Activated naive CD8-positive, alpha-beta T cell (primary cell): ENCODE results near the gene ILDR1.
"Not testable (repeated sequence)": the region's sequence is repeated elsewhere in the genome, so short reads cannot be mapped to it uniquely, and the experiment has no call there.

Experiments used
- H3K27ac Mint-ChIP-seq: one replicate; pipeline ENCODE4 v1.8.0; 2021; ENCODE audit warnings: mixed read lengths
- H3K27me3 Mint-ChIP-seq: one replicate; pipeline ENCODE4 v1.8.0; 2021; ENCODE audit warnings: mixed read lengths
- H3K36me3 Mint-ChIP-seq: one replicate; pipeline ENCODE4 v1.8.0; 2021; ENCODE audit warnings: mixed read lengths
- H3K4me1 Mint-ChIP-seq: one replicate; pipeline ENCODE4 v1.8.0; 2021; ENCODE audit warnings: low read depth, mixed read lengths
- H3K4me3 Mint-ChIP-seq: one replicate; pipeline ENCODE4 v1.8.0; 2021; ENCODE audit warnings: mild to moderate bottlenecking, mixed read lengths
- H3K9me3 Mint-ChIP-seq: one replicate; pipeline ENCODE4 v1.8.0; 2021; ENCODE audit warnings: low read depth, mixed read lengths

The ILDR1 gene

DNA sequence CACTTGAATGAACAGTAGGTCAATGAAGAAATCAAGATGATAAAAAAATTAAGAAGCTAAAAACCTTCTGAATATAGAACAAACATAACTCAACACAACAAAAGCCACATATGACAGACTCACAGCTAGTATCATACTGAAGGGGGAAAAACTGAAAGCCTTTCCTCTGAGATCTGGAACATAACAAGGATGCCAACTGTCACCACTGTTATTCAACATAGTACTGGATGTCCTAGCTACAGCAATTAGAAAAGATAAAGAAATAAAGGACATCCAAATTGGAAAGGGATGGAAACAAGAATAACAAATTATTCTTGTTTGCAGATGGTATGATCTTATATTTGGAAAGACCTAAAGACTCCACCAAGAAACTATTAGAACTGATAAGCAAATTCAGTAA lies 60.8 kb downstream of the ILDR1 start:
- Mint-ChIP-seq H3K27me3 (peaks cover 2% of the 10 kb centered on the region), H3K4me1 (no peaks in the 10 kb centered on the region), H3K27ac (no peak overlapping the region), H3K36me3 (peaks cover 2% of the 10 kb centered on the region), H3K4me3 (no peak overlapping the region), H3K9me3 (peaks cover 9% of the 10 kb centered on the region)

DNA sequence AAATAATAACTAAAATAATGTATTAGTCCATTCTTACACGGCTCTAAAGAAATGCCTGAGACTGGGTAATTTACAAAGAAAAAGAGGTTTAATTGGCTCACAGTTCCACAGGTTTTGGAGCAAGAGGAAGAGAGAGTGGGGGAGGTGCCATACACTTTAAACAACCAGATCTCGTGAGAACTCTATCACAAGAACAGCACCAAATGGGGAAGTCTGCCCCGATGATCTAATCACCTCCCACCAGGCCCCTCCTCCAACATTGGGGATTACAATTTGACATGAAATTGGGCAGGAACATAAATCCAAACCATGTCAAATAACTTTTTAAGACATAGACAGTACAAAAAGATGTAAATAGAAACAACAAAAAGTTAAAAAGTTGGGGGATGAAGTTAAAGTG lies 63.2 kb downstream of the ILDR1 start:
- Mint-ChIP-seq H3K4me1 (no peaks in the 10 kb centered on the region), H3K36me3 (peaks cover 11% of the 10 kb centered on the region), H3K9me3 (peaks cover 9% of the 10 kb centered on the region), H3K27ac (no peak overlapping the region), H3K4me3 (no peak overlapping the region), H3K27me3 (peaks cover 2% of the 10 kb centered on the region)

GRCh38 chr3:121957674-121958415 lies 64.2 kb downstream of the ILDR1 start:
- peaks cover 2% of the 10 kb centered on the region for H3K27me3 Mint-ChIP-seq
- no peak overlapping the region for H3K27ac Mint-ChIP-seq
- H3K9me3 Mint-ChIP-seq = peaks cover 9% of the 10 kb centered on the region

GRCh38 chr3:121956363-121956762 lies 65.7 kb downstream of the ILDR1 start:
- Mint-ChIP-seq H3K4me1 (no peaks in the 10 kb centered on the region), H3K9me3 (peaks cover 14% of the 10 kb centered on the region), H3K27me3 (no peaks in the 10 kb centered on the region), H3K36me3 (peaks cover 15% of the 10 kb centered on the region), H3K4me3 (no peak overlapping the region), H3K27ac (no peak overlapping the region)

More at GRCh38 chr3:121957674-121958415, 64.2 kb downstream of the ILDR1 start:
- H3K4me1 Mint-ChIP-seq = no peaks in the 10 kb centered on the region
- H3K36me3 Mint-ChIP-seq = peaks cover 11% of the 10 kb centered on the region
- H3K4me3 Mint-ChIP-seq = no peak overlapping the region

GRCh38 chr3:121951291-121951919 lies 70.6 kb downstream of the ILDR1 start:
- H3K27me3 Mint-ChIP-seq = no peaks in the 10 kb centered on the region
- no peak overlapping the region for H3K4me3 Mint-ChIP-seq
- no peaks in the 10 kb centered on the region for H3K4me1 Mint-ChIP-seq
- H3K27ac Mint-ChIP-seq = no peak overlapping the region
- peaks cover 16% of the 10 kb centered on the region for H3K9me3 Mint-ChIP-seq
- peaks cover 16% of the 10 kb centered on the region for H3K36me3 Mint-ChIP-seq

DNA sequence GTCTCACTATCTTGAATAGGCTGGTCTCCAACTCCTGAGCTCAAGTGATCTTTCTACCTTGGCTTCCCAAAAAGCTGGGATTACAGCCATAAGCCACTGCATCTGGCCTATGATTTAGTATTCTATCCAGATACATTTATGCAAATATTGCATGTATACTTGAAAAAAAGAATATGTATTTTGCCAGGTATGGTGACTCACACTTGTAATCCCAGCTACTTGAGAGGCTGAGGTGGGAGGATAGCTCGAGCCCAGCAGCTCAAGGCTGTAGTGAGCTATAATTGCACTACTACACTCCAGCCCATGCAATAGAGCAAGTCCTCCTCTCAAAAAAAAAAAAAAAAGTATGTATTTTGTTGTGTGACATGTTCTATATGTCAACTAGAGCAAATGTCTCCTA lies 73.4 kb downstream of the ILDR1 start:
- H3K4me1 Mint-ChIP-seq = no peaks in the 10 kb centered on the region
- peaks cover 8% of the 10 kb centered on the region for H3K36me3 Mint-ChIP-seq
- H3K27me3 Mint-ChIP-seq = no peaks in the 10 kb centered on the region
- no peak overlapping the region for H3K27ac Mint-ChIP-seq
- peaks cover 16% of the 10 kb centered on the region for H3K9me3 Mint-ChIP-seq
- H3K4me3 Mint-ChIP-seq = no peak overlapping the region

DNA sequence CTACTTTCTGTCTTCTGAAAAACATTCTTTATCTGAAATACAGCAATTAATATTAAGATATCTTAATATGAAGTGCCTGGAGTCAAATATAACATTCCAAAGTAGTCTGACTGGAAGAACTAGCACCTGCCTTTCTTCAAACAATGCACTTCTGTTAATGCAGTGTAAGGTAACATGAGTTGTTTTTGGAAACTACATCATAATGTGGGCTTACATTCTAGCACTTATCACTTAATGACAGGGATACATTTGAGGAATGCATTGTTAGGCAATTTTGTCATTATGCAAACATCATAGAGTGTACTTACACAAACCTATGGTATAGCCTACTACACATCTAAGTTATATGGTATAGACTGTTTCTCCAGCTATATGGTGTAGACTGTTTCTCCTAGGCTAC lies 78.6 kb downstream of the ILDR1 start:
- H3K36me3 Mint-ChIP-seq = peaks cover 4% of the 10 kb centered on the region
- no peaks in the 10 kb centered on the region for H3K27me3 Mint-ChIP-seq
- no peaks in the 10 kb centered on the region for H3K4me1 Mint-ChIP-seq
- no peak overlapping the region for H3K27ac Mint-ChIP-seq
- no peak overlapping the region for H3K4me3 Mint-ChIP-seq
- H3K9me3 Mint-ChIP-seq = no peaks in the 10 kb centered on the region

DNA sequence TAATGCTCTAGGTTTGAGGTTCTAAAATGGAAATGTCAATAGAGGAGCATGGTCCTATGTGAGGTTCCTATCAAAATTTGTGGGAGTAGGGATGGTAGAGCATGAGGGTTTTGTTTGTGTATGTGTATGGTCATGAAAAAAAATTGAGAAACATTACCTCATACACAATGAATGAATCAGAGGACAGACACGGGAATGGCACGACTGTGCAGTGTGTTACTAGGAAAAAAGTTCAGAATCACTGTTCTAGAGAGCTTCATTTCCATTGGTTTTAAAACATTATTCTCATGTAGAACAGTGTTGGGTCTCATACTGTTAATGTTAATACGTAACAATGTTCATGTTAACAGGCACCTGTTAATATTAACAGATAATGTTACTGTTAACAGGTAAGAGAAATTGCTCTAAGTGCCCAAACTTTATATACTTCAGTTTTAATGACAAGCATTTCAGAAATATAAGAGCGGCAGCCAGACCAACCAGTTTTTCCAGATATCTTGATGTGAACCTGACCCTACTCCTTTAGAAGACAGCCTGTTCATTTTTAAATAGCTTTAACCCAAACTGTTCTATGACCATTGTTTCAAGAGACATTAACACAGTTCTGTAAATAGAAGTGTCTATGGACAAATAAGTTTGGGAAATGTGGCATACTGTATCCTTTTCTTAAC lies 79.8 kb downstream of the ILDR1 start:
- no peaks in the 10 kb centered on the region for H3K27me3 Mint-ChIP-seq
- H3K4me3 Mint-ChIP-seq = no peak overlapping the region
- peaks cover 4% of the 10 kb centered on the region for H3K36me3 Mint-ChIP-seq
- no peaks in the 10 kb centered on the region for H3K4me1 Mint-ChIP-seq
- H3K9me3 Mint-ChIP-seq = no peaks in the 10 kb centered on the region
- no peak overlapping the region for H3K27ac Mint-ChIP-seq

DNA sequence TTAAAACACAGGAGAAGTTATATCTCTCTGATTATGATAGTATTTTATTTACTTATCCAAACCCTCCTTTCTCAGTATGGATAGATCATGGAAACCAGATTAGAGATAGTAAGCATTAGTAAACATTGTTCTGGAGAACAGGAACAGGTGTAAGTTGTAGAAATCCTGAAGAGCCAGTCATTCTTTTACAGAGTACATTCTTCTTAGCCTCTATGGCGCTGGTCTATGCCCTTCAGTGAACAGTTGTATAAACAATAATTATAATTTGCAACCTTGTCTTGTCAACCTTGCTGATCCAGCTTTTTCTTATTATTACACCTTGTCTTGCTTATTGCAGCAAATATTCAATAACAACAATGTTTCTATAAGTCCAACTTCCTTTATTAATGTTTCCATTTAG lies 80.5 kb downstream of the ILDR1 start:
- Mint-ChIP-seq H3K27me3 (no peaks in the 10 kb centered on the region), H3K36me3 (peaks cover 4% of the 10 kb centered on the region), H3K4me3 (no peak overlapping the region), H3K4me1 (no peaks in the 10 kb centered on the region), H3K27ac (no peak overlapping the region), H3K9me3 (no peaks in the 10 kb centered on the region)

GRCh38 chr3:121938141-121938855 lies 83.7 kb downstream of the ILDR1 start:
- H3K4me1 Mint-ChIP-seq, H3K4me3 Mint-ChIP-seq, H3K9me3 Mint-ChIP-seq, H3K27ac Mint-ChIP-seq, H3K36me3 Mint-ChIP-seq, H3K27me3 Mint-ChIP-seq: not testable (repeated sequence)
